PFSK-1 (cell line): ENCODE results near the gene NTPCR.

Source experiments
- FOXP2 ChIP-seq: optimal IDR thresholded peaks from 2 replicates; pipeline ENCODE3; 2011; ENCODE audit warnings: borderline replicate concordance, control low read depth, inconsistent platforms; ENCODE audit not compliant: insufficient read depth; ENCODE audit errors: extremely low read length, extremely low read depth
- POLR2AphosphoS5 ChIP-seq: IDR thresholded peaks from 2 replicates; pipeline ENCODE4 v1.6.1; 2012; ENCODE audit warnings: low read depth, mild to moderate bottlenecking, control low read depth, low read length, moderate library complexity
- SIN3A ChIP-seq: IDR thresholded peaks from 2 replicates; pipeline ENCODE4 v1.6.1; 2012; ENCODE audit warnings: mild to moderate bottlenecking, low read length, moderate library complexity, borderline replicate concordance; ENCODE audit not compliant: insufficient read depth
- TAF1 ChIP-seq: IDR thresholded peaks from 2 replicates; pipeline ENCODE4 v1.6.1; 2012; ENCODE audit warnings: low read length, control low read depth, borderline replicate concordance; ENCODE audit not compliant: insufficient read depth
- TF ChIP-seq, protein P1 (sequence below), 2 experiments: IDR thresholded peaks; 2 replicates each; pipeline versions ENCODE4 v1.6.1 to v1.8.0; 2011 to 2012; ENCODE audit warnings: low read depth in 2 of 2, low read length in 2 of 2, control low read depth in 1 of 2, inconsistent platforms in 1 of 2, mild to moderate bottlenecking in 1 of 2, moderate library complexity in 1 of 2; ENCODE audit not compliant: insufficient read depth in 1 of 2

Gene NTPCR

GRCh38 chr1:232921381-232921780 lies 29.0 kb upstream of the NTPCR start:
- TF ChIP-seq TAF1 (no peak), SIN3A (no peak), POLR2AphosphoS5 (no peak), FOXP2 (no peak)
- TF ChIP-seq, protein P1, sequence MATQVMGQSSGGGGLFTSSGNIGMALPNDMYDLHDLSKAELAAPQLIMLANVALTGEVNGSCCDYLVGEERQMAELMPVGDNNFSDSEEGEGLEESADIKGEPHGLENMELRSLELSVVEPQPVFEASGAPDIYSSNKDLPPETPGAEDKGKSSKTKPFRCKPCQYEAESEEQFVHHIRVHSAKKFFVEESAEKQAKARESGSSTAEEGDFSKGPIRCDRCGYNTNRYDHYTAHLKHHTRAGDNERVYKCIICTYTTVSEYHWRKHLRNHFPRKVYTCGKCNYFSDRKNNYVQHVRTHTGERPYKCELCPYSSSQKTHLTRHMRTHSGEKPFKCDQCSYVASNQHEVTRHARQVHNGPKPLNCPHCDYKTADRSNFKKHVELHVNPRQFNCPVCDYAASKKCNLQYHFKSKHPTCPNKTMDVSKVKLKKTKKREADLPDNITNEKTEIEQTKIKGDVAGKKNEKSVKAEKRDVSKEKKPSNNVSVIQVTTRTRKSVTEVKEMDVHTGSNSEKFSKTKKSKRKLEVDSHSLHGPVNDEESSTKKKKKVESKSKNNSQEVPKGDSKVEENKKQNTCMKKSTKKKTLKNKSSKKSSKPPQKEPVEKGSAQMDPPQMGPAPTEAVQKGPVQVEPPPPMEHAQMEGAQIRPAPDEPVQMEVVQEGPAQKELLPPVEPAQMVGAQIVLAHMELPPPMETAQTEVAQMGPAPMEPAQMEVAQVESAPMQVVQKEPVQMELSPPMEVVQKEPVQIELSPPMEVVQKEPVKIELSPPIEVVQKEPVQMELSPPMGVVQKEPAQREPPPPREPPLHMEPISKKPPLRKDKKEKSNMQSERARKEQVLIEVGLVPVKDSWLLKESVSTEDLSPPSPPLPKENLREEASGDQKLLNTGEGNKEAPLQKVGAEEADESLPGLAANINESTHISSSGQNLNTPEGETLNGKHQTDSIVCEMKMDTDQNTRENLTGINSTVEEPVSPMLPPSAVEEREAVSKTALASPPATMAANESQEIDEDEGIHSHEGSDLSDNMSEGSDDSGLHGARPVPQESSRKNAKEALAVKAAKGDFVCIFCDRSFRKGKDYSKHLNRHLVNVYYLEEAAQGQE (IDR thresholded peaks at IDR 0.05; ENCODE audit: insufficient read depth in 1 of 2, low read depth in 2 of 2, low read length in 2 of 2): no peak

DNA sequence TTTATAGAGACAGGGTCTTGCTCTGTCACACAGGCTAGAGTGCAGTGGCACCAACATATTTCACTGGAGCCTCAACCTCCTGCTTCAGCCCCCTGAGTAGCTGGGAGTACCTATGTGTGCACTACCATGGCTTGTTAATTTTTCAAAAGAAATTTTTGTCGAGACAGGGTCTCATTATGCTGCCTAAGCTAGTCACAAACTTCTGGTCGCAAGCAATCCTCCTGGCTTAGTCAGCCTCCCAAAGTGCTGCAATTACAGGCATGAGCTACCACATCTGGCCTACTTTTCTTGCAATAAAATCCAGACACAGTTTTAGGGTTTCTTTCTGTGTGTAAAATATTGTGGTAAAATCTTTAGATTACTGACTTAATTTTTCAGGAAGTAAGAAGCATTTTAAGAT lies 27.9 kb upstream of the NTPCR start:
- TF ChIP-seq SIN3A (no peak), FOXP2 (no peak), TAF1 (no peak), POLR2AphosphoS5 (no peak)
- TF ChIP-seq, protein P1 (IDR thresholded peaks at IDR 0.05; ENCODE audit: insufficient read depth in 1 of 2, low read depth in 2 of 2, low read length in 2 of 2): no peak

DNA sequence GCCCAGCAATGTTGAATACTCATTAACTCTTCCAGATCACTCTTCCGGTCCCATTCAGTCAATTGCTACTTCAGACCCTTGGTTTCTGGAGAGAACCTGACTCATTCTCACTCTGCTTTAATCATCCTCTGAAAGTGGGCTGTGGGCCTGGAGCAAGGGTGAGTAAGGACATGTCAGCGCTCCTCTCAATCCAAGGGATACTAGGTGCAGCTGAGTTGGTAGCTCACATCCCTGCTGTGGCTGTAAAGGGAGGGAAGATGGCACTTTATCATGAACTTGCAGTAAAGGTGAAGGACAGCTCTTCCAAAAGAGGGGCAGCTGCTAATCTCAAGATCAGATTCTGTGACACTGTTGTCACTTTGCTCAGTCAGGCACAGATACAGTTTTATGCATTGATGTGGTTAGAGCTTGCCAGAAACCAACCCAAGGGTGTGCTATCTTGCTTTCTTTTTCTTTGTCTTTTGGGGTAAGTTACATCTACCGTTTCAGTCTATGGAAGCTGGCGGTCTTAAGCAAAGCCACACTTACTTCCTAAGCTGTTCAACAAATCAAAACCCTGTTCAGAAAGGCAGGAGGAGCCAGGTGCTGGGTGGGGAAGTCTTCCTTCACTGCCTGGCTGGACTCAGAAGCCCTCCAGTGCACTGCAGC lies 26.5 kb upstream of the NTPCR start:
- TF ChIP-seq, protein P1 (IDR thresholded peaks at IDR 0.05; ENCODE audit: insufficient read depth in 1 of 2, low read depth in 2 of 2, low read length in 2 of 2): no peak
- no peak for TF ChIP-seq SIN3A
- TF ChIP-seq FOXP2: no peak
- no peak for TF ChIP-seq TAF1
- no peak for TF ChIP-seq POLR2AphosphoS5

DNA sequence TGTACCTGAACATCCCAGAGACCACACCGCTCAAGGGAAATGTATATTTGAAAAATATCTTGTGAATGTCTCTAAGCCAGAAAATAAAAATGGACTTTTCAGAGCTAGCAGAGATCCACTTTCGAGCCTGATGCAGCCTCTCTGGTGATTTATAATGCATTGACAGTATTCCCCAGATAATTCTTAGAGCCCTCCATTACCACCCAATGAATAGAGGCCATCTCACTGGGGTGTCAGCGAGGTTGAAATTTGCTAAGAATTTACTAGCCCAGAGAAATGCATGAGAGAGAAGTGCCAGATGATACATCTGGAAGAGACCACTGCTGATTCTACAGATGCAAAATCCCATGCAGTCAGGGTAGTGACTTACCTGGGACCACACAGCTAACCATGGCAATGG lies 25.5 kb upstream of the NTPCR start:
- no peak for TF ChIP-seq SIN3A
- TF ChIP-seq, protein P1 (IDR thresholded peaks at IDR 0.05; ENCODE audit: insufficient read depth in 1 of 2, low read depth in 2 of 2, low read length in 2 of 2): no peak
- TF ChIP-seq TAF1: no peak
- TF ChIP-seq POLR2AphosphoS5: no peak
- TF ChIP-seq FOXP2: no peak
